ENCODE results near the gene SSBP3. TPM values are rescaled to one million over a fixed set of nuclear protein-coding genes. Genes with fewer than 3 reads are reported as not detected.

Gene SSBP3
- total and polyA plus RNA-seq, 2 experiments from 2014 or later = 6.2 to 19.9 TPM

DNA sequence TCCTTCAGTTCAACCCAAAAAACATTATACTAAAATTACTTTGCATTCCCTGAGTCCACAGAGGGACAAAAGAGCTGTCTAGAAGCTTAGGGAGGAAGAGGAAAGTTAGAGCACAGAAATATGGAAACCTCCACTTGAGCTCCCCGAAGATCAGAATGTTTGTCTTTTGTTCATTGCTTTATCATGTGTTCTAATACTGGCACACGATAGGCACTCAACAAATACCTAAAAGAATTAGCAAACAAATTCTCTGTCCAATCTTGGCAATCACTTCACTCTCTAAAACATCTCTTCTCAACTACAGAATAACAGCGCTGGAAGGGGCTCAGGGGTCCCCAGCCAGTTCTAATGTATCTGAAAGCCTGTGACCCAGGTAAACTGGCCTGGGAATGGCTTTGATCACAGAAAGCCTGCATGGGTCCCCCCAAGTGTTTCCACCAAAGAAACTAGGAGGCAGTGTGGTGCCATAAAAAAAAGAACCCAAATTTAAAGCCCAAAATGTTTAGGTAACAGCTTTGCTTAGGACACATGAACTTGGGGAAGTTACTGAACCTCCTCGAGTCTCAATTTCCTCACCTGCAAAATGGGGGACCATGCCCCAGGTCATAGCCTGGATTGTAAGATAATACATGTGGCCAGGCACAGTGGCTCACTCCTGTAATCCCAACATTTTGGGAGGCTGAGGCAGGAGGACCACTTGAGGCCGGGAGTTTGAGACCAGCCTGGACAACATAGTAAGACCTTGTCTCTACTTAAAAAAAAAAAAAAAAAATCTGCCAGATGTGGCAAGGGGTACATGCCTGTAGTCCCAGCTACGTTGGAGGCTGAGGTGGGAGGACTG is 45.8 kb downstream of the SSBP3 start:
- no peak overlapping the region for H3K4me2 ChIP-seq (ENCODE audit: unreplicated experiment)

GRCh38 chr1:54359393-54360162 is 46.6 kb downstream of the SSBP3 start:
- Histone ChIP-seq H3K4me1 (ENCODE audit: insufficient read depth) (no peaks in the 10 kb centered on the region), H4K20me1 (ENCODE audit: insufficient read depth) (no peaks in the 10 kb centered on the region), H3K4me3 (no peak overlapping the region), H3K4me2 (ENCODE audit: unreplicated experiment) (no peak overlapping the region), H3F3A (ENCODE audit: insufficient read depth) (no peaks in the 10 kb centered on the region), H3K9me3 (ENCODE audit: low read depth) (no peaks in the 10 kb centered on the region), H2AFZ (no peak overlapping the region), H3K36me3 (ENCODE audit: low read depth) (no peaks in the 10 kb centered on the region), H3K9ac (no peak overlapping the region), H3K9me2 (ENCODE audit: insufficient read depth) (no peaks in the 10 kb centered on the region), H3K27ac (no peak overlapping the region), H3K27me3 (replicated peaks; ENCODE audit: insufficient read depth) (no peaks in the 10 kb centered on the region), H3K79me2 (ENCODE audit: insufficient read depth) (peaks cover 93% of the 10 kb centered on the region)
- TF ChIP-seq EZH2phosphoT487 (IDR thresholded peaks at IDR 0.05; ENCODE audit: insufficient read depth, low read depth) = no peak
- TF ChIP-seq EZH2 (IDR thresholded peaks at IDR 0.05; ENCODE audit: insufficient read depth, poor library complexity, severe bottlenecking) = no peak
- DNase-seq = no peak
- in situ Hi-C loops (cut with MboI) = no loop called here
- WGBS, 2 experiments (ENCODE audit: low coverage in 1 of 2, low lambda C conversion rate in 2 of 2, missing lambda C conversion rate in 2 of 2) = 83 to 87% methylated on average over 9 of the region's 9 CpGs

More for the DNA sequence above, 45.8 kb downstream of the SSBP3 start:
- Histone ChIP-seq H3K4me1 (ENCODE audit: insufficient read depth) (no peaks in the 10 kb centered on the region), H4K20me1 (ENCODE audit: insufficient read depth) (no peaks in the 10 kb centered on the region), H2AFZ (no peak overlapping the region), H3K4me3 (no peak overlapping the region), H3K9ac (no peak overlapping the region), H3K27me3 (replicated peaks; ENCODE audit: insufficient read depth) (no peaks in the 10 kb centered on the region), H3K36me3 (ENCODE audit: low read depth) (no peaks in the 10 kb centered on the region), H3K27ac (no peak overlapping the region), H3K79me2 (ENCODE audit: insufficient read depth) (peaks cover 93% of the 10 kb centered on the region), H3K9me2 (ENCODE audit: insufficient read depth) (no peaks in the 10 kb centered on the region), H3K9me3 (ENCODE audit: low read depth) (no peaks in the 10 kb centered on the region), H3F3A (ENCODE audit: insufficient read depth) (no peaks in the 10 kb centered on the region)
- WGBS, 2 experiments (ENCODE audit: low coverage in 1 of 2, low lambda C conversion rate in 2 of 2, missing lambda C conversion rate in 2 of 2) = 86 to 92% methylated on average over 6 of the region's 6 CpGs
- no peak for TF ChIP-seq EZH2phosphoT487 (IDR thresholded peaks at IDR 0.05; ENCODE audit: insufficient read depth, low read depth)
- TF ChIP-seq EZH2 (IDR thresholded peaks at IDR 0.05; ENCODE audit: insufficient read depth, poor library complexity, severe bottlenecking) = no peak
- DNase-seq = no peak
- in situ Hi-C loops (cut with MboI) = no loop called here

GRCh38 chr1:54358503-54359168 is 47.6 kb downstream of the SSBP3 start:
- no peaks in the 10 kb centered on the region for H3K4me1 ChIP-seq (ENCODE audit: insufficient read depth)
- H3K9me3 ChIP-seq (ENCODE audit: low read depth) = no peaks in the 10 kb centered on the region
- H3K27me3 ChIP-seq (replicated peaks; ENCODE audit: insufficient read depth) = no peaks in the 10 kb centered on the region
- no peaks in the 10 kb centered on the region for H4K20me1 ChIP-seq (ENCODE audit: insufficient read depth)
- H3K27ac ChIP-seq = no peak overlapping the region
- H3K9me2 ChIP-seq (ENCODE audit: insufficient read depth) = no peaks in the 10 kb centered on the region
- in situ Hi-C loops (cut with MboI) = no loop called here
- H3K36me3 ChIP-seq (ENCODE audit: low read depth) = no peaks in the 10 kb centered on the region
- H3K4me2 ChIP-seq (ENCODE audit: unreplicated experiment) = no peak overlapping the region
- H3K9ac ChIP-seq = no peak overlapping the region
- H2AFZ ChIP-seq = no peak overlapping the region
- no peak overlapping the region for H3K4me3 ChIP-seq
- no peaks in the 10 kb centered on the region for H3F3A ChIP-seq (ENCODE audit: insufficient read depth)
- TF ChIP-seq EZH2phosphoT487 (IDR thresholded peaks at IDR 0.05; ENCODE audit: insufficient read depth, low read depth) = no peak
- no peak for TF ChIP-seq EZH2 (IDR thresholded peaks at IDR 0.05; ENCODE audit: insufficient read depth, poor library complexity, severe bottlenecking)
- 95 to 97% methylated on average over 14 of the region's 14 CpGs for WGBS, 2 experiments (ENCODE audit: low coverage in 1 of 2, low lambda C conversion rate in 2 of 2, missing lambda C conversion rate in 2 of 2)
- peaks cover 93% of the 10 kb centered on the region for H3K79me2 ChIP-seq (ENCODE audit: insufficient read depth)
- DNase-seq = no peak

DNA sequence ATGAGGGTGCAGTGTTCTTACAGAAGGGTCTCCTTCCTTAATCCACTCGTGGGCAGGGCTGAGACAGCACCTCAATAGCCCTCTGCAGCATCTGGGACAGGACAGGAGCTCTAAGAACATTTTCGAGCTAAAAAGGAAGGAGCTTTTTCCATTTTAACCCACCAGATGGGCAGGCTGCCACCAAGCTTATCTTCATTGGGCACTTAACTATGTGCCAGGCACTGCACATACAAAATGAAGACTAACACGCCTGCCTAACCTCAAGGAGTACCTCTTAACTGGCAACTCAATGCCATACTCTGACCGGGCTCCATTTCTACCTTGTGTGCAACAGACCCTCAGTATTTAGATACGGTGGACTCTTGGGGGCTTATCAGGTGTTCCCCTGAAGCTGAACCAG is 48.2 kb downstream of the SSBP3 start:
- H4K20me1 ChIP-seq (ENCODE audit: insufficient read depth) = no peaks in the 10 kb centered on the region
- in situ Hi-C loops (cut with MboI) = no loop called here
- H3K27me3 ChIP-seq (replicated peaks; ENCODE audit: insufficient read depth) = no peaks in the 10 kb centered on the region
- WGBS, 2 experiments (ENCODE audit: low coverage in 1 of 2, low lambda C conversion rate in 2 of 2, missing lambda C conversion rate in 2 of 2) = 98% methylated on average over 5 of the region's 5 CpGs
- TF ChIP-seq EZH2phosphoT487 (IDR thresholded peaks at IDR 0.05; ENCODE audit: insufficient read depth, low read depth) (no peak), EZH2 (IDR thresholded peaks at IDR 0.05; ENCODE audit: insufficient read depth, poor library complexity, severe bottlenecking) (no peak)
- no peaks in the 10 kb centered on the region for H3F3A ChIP-seq (ENCODE audit: insufficient read depth)
- no peak overlapping the region for H2AFZ ChIP-seq
- no peak overlapping the region for H3K27ac ChIP-seq
- no peak for DNase-seq
- H3K9me3 ChIP-seq (ENCODE audit: low read depth) = no peaks in the 10 kb centered on the region
- no peak overlapping the region for H3K9ac ChIP-seq
- no peak overlapping the region for H3K4me2 ChIP-seq (ENCODE audit: unreplicated experiment)
- H3K79me2 ChIP-seq (ENCODE audit: insufficient read depth) = peaks cover 93% of the 10 kb centered on the region
- H3K9me2 ChIP-seq (ENCODE audit: insufficient read depth) = no peaks in the 10 kb centered on the region
- H3K36me3 ChIP-seq (ENCODE audit: low read depth) = no peaks in the 10 kb centered on the region
- H3K4me1 ChIP-seq (ENCODE audit: insufficient read depth) = peaks cover 2% of the 10 kb centered on the region
- no peak overlapping the region for H3K4me3 ChIP-seq
